HepG2 (cell line): ENCODE measurements around the gene IRF2. TPM values are rescaled to one million over a fixed set of nuclear protein-coding genes. Genes with fewer than 3 reads are reported as not detected.
A peak's percentile ranks its signal among the peaks of the same experiment; 100 is the strongest.

ENCODE experiments used
- HNRNPK ChIP-seq: fragments of 200-400 bp; formaldehyde crosslinking; IDR thresholded peaks from 2 replicates; pipeline ENCODE4 v1.6.1; 2018; ENCODE audit warnings: low read length, low read depth, moderate library complexity, mild to moderate bottlenecking; ENCODE audit not compliant: poor library complexity, severe bottlenecking
- NFIC ChIP-seq: IDR thresholded peaks from 2 replicates; pipeline ENCODE4 v1.6.1; 2012; ENCODE audit warnings: mild to moderate bottlenecking, low read length, inconsistent platforms
- ONECUT2 ChIP-seq: sonication (generic); formaldehyde crosslinking; IDR thresholded peaks from 2 replicates; pipeline ENCODE4 v1.4.0; 2020; ENCODE audit warnings: missing genetic modification reagents
- THAP11 ChIP-seq: IDR thresholded peaks from 2 replicates; pipeline ENCODE4 v1.6.1; 2016; ENCODE audit warnings: missing biosample characterization, missing genetic modification reagents
- ZFP62 ChIP-seq: sonication (generic); formaldehyde crosslinking; IDR thresholded peaks from 2 replicates; pipeline ENCODE4 v1.4.0; 2020; ENCODE audit warnings: missing genetic modification reagents
- ZNF282 ChIP-seq: fragments of 450-650 bp; IDR thresholded peaks from 2 replicates; pipeline ENCODE4 v1.6.1; 2018; ENCODE audit not compliant: partially characterized antibody
- ZNF761 ChIP-seq: sonication (generic); formaldehyde crosslinking; conservative IDR thresholded peaks from 2 replicates; pipeline ENCODE4 v1.4.0; 2020; ENCODE audit warnings: mild to moderate bottlenecking, missing genetic modification reagents
- polyA plus RNA-seq, 8 experiments: library from polyadenylated mRNA; depleted of rRNA in 3 of 8; stranded (reverse) in 7 of 8; unstranded in 1 of 8; fragments of >200 nt; fragmentation: Illumina TruSeq in 4 of 8; extraction: Trizol in 4 of 8; gene quantifications; 2 replicates each; pipeline versions ENCODE4 v1.2.1 to v1.2.3, GENCODE V29; 2011 to 2016; ENCODE audit warnings: low read depth in 4 of 8, missing spikeins in 1 of 8, mixed read lengths in 1 of 8; ENCODE audit not compliant: insufficient read depth in 1 of 8
- total RNA-seq, 5 experiments: library from RNA; depleted of rRNA; stranded (reverse); fragments of >200 nt; fragmentation: Illumina TruSeq; extraction: Trizol; gene quantifications; 2 replicates each; pipeline ENCODE4 v1.2.3, GENCODE V29; 2016; ENCODE audit warnings: low read depth in 1 of 5
- TF ChIP-seq, protein P1 (sequence below), 2 experiments: fragments of 450-650 bp in 1 of 2; sonication (generic) in 1 of 2; formaldehyde crosslinking in 1 of 2; IDR thresholded peaks; 2 replicates each; pipeline versions ENCODE4 v1.6.1 to v1.8.0; 2016 to 2022; ENCODE audit warnings: antibody characterized with exemption in 1 of 2, mild to moderate bottlenecking in 1 of 2, missing genetic modification reagents in 1 of 2
- TF ChIP-seq, protein P2 (sequence below): sonication (generic); formaldehyde crosslinking; IDR thresholded peaks from 2 replicates; pipeline ENCODE4 v1.5.0; 2020; ENCODE audit warnings: missing genetic modification reagents
- TF ChIP-seq, protein P3 (sequence below): sonication (generic); formaldehyde crosslinking; IDR thresholded peaks from 2 replicates; pipeline ENCODE4 v1.4.0; 2020; ENCODE audit warnings: missing genetic modification reagents, mild to moderate bottlenecking, borderline replicate concordance
- TF ChIP-seq, protein P4 (sequence below): sonication (generic); formaldehyde crosslinking; IDR thresholded peaks from 2 replicates; pipeline ENCODE4 v1.4.0; 2020; ENCODE audit warnings: mild to moderate bottlenecking, missing genetic modification reagents
- TF ChIP-seq, protein P5 (sequence below): IDR thresholded peaks from 2 replicates; pipeline ENCODE4 v1.6.1; 2016

The IRF2 gene
- total and polyA plus RNA-seq, 2 of the 13 experiments (the other 11 are each of a cell fraction or from before 2014, with no cell fraction given): 15.5 to 28.8 TPM

DNA sequence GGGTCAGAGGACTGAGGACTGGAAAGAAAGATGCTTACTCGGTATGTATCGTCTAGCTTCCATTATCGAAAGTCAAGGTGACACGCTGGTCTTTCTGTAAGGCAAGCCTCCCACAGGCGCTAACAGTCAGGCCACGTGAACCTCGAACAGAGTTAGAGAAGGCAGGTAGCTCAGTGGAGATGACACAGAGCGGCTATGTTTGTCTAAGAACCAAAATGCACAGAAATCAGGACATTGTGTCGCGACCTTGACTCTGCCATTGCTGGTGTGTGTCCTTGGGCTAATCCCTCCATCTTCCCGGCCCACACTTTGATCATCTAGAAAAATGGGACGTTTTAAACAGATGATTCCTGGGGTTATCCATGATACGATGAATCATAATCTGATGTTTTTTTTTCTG lies 40.3 kb downstream of the IRF2 start (continued):
- TF ChIP-seq, protein P1, sequence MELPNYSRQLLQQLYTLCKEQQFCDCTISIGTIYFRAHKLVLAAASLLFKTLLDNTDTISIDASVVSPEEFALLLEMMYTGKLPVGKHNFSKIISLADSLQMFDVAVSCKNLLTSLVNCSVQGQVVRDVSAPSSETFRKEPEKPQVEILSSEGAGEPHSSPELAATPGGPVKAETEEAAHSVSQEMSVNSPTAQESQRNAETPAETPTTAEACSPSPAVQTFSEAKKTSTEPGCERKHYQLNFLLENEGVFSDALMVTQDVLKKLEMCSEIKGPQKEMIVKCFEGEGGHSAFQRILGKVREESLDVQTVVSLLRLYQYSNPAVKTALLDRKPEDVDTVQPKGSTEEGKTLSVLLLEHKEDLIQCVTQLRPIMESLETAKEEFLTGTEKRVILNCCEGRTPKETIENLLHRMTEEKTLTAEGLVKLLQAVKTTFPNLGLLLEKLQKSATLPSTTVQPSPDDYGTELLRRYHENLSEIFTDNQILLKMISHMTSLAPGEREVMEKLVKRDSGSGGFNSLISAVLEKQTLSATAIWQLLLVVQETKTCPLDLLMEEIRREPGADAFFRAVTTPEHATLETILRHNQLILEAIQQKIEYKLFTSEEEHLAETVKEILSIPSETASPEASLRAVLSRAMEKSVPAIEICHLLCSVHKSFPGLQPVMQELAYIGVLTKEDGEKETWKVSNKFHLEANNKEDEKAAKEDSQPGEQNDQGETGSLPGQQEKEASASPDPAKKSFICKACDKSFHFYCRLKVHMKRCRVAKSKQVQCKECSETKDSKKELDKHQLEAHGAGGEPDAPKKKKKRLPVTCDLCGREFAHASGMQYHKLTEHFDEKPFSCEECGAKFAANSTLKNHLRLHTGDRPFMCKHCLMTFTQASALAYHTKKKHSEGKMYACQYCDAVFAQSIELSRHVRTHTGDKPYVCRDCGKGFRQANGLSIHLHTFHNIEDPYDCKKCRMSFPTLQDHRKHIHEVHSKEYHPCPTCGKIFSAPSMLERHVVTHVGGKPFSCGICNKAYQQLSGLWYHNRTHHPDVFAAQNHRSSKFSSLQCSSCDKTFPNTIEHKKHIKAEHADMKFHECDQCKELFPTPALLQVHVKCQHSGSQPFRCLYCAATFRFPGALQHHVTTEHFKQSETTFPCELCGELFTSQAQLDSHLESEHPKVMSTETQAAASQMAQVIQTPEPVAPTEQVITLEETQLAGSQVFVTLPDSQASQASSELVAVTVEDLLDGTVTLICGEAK (IDR thresholded peaks at IDR 0.05): no peak
- TF ChIP-seq, protein P1 (CRISPR knock-in tag; IDR thresholded peaks at IDR 0.05): peak; percentile 21; the same call in 1 of the 2 replicates
- no peak for TF ChIP-seq NFIC
- peak; percentile 47; the same call in 1 of the 2 replicates for TF ChIP-seq THAP11 (CRISPR knock-in tag)
- TF ChIP-seq, protein P2, sequence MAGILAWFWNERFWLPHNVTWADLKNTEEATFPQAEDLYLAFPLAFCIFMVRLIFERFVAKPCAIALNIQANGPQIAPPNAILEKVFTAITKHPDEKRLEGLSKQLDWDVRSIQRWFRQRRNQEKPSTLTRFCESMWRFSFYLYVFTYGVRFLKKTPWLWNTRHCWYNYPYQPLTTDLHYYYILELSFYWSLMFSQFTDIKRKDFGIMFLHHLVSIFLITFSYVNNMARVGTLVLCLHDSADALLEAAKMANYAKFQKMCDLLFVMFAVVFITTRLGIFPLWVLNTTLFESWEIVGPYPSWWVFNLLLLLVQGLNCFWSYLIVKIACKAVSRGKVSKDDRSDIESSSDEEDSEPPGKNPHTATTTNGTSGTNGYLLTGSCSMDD: no peak
- no peak for TF ChIP-seq ZNF761 (CRISPR knock-in tag)
- TF ChIP-seq, protein P3, sequence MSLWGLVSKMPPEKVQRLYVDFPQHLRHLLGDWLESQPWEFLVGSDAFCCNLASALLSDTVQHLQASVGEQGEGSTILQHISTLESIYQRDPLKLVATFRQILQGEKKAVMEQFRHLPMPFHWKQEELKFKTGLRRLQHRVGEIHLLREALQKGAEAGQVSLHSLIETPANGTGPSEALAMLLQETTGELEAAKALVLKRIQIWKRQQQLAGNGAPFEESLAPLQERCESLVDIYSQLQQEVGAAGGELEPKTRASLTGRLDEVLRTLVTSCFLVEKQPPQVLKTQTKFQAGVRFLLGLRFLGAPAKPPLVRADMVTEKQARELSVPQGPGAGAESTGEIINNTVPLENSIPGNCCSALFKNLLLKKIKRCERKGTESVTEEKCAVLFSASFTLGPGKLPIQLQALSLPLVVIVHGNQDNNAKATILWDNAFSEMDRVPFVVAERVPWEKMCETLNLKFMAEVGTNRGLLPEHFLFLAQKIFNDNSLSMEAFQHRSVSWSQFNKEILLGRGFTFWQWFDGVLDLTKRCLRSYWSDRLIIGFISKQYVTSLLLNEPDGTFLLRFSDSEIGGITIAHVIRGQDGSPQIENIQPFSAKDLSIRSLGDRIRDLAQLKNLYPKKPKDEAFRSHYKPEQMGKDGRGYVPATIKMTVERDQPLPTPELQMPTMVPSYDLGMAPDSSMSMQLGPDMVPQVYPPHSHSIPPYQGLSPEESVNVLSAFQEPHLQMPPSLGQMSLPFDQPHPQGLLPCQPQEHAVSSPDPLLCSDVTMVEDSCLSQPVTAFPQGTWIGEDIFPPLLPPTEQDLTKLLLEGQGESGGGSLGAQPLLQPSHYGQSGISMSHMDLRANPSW (CRISPR knock-in tag): no peak
- TF ChIP-seq ZNF282: no peak
- no peak for TF ChIP-seq ZFP62
- TF ChIP-seq, protein P4, sequence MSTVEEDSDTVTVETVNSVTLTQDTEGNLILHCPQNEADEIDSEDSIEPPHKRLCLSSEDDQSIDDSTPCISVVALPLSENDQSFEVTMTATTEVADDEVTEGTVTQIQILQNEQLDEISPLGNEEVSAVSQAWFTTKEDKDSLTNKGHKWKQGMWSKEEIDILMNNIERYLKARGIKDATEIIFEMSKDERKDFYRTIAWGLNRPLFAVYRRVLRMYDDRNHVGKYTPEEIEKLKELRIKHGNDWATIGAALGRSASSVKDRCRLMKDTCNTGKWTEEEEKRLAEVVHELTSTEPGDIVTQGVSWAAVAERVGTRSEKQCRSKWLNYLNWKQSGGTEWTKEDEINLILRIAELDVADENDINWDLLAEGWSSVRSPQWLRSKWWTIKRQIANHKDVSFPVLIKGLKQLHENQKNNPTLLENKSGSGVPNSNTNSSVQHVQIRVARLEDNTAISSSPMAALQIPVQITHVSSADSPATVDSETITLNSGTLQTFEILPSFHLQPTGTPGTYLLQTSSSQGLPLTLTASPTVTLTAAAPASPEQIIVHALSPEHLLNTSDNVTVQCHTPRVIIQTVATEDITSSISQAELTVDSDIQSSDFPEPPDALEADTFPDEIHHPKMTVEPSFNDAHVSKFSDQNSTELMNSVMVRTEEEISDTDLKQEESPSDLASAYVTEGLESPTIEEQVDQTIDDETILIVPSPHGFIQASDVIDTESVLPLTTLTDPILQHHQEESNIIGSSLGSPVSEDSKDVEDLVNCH (CRISPR knock-in tag): no peak
- TF ChIP-seq ONECUT2 (CRISPR knock-in tag): no peak
- TF ChIP-seq HNRNPK: no peak
- TF ChIP-seq, protein P5, sequence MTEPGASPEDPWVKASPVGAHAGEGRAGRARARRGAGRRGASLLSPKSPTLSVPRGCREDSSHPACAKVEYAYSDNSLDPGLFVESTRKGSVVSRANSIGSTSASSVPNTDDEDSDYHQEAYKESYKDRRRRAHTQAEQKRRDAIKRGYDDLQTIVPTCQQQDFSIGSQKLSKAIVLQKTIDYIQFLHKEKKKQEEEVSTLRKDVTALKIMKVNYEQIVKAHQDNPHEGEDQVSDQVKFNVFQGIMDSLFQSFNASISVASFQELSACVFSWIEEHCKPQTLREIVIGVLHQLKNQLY: 0 out of 2 replicates have a peak, but pooled peaks have one; percentile 39
